Measurements from ENCODE around the gene KIAA0930.
"Not testable (repeated sequence)": the region's sequence is repeated elsewhere in the genome, so short reads cannot be mapped to it uniquely, and the experiment has no call there.

The KIAA0930 gene

GRCh38 chr22:45204241-45204640 is 36.5 kb downstream of the KIAA0930 start:
- in situ Hi-C loops (cut with MboI; ENCODE audit: low sequenced_read_pairs), result no loop called here

- in situ Hi-C loops (cut with MboI; ENCODE audit: low sequenced_read_pairs), result no loop called here
These were observed 37.3 kb downstream of the KIAA0930 start for GRCh38 chr22:45203150-45203951.

GRCh38 chr22:45202333-45203149 is 38.2 kb downstream of the KIAA0930 start:
- in situ Hi-C loops (cut with MboI; ENCODE audit: low sequenced_read_pairs), result no loop called here

- in situ Hi-C loops (cut with MboI; ENCODE audit: low sequenced_read_pairs), result no loop called here
These were observed 38.9 kb downstream of the KIAA0930 start for GRCh38 chr22:45201678-45202332.

GRCh38 chr22:45200860-45201511 is 39.7 kb downstream of the KIAA0930 start:
- in situ Hi-C loops (cut with MboI; ENCODE audit: low sequenced_read_pairs), result no loop called here

GRCh38 chr22:45200230-45200629 is 40.5 kb downstream of the KIAA0930 start:
- in situ Hi-C loops (cut with MboI; ENCODE audit: low sequenced_read_pairs), result no loop called here

- in situ Hi-C loops (cut with MboI; ENCODE audit: low sequenced_read_pairs), result no loop called here
These were observed 41.0 kb downstream of the KIAA0930 start for GRCh38 chr22:45199723-45200122.

- in situ Hi-C loops (cut with MboI; ENCODE audit: low sequenced_read_pairs), result no loop called here
These were observed 42.3 kb downstream of the KIAA0930 start for GRCh38 chr22:45198463-45198795.

- in situ Hi-C loops (cut with MboI; ENCODE audit: low sequenced_read_pairs), result no loop called here
These were observed 42.9 kb downstream of the KIAA0930 start for GRCh38 chr22:45197606-45198462.

GRCh38 chr22:45196926-45197605 is 43.6 kb downstream of the KIAA0930 start:
- in situ Hi-C loops (cut with MboI; ENCODE audit: low sequenced_read_pairs), result no loop called here

GRCh38 chr22:45196308-45196707 is 44.4 kb downstream of the KIAA0930 start:
- in situ Hi-C loops (cut with MboI; ENCODE audit: low sequenced_read_pairs), result no loop called here

GRCh38 chr22:45195616-45196015 is 45.1 kb downstream of the KIAA0930 start:
- in situ Hi-C loops (cut with MboI; ENCODE audit: low sequenced_read_pairs), result no loop called here

- in situ Hi-C loops (cut with MboI; ENCODE audit: low sequenced_read_pairs), result no loop called here
These were observed 46.0 kb downstream of the KIAA0930 start for GRCh38 chr22:45194686-45195085.

- in situ Hi-C loops (cut with MboI; ENCODE audit: low sequenced_read_pairs), result no loop called here
These were observed 48.0 kb downstream of the KIAA0930 start for GRCh38 chr22:45192701-45193187.

GRCh38 chr22:45191746-45192145 is 48.9 kb downstream of the KIAA0930 start:
- in situ Hi-C loops (cut with MboI; ENCODE audit: low sequenced_read_pairs), result not testable (repeated sequence)

- in situ Hi-C loops (cut with MboI; ENCODE audit: low sequenced_read_pairs), result no loop called here
These were observed 50.4 kb downstream of the KIAA0930 start for GRCh38 chr22:45190202-45190872.

- in situ Hi-C loops (cut with MboI; ENCODE audit: low sequenced_read_pairs), result no loop called here
These were observed 51.9 kb downstream of the KIAA0930 start for GRCh38 chr22:45188779-45189178.

GRCh38 chr22:45187891-45188290 is 52.8 kb downstream of the KIAA0930 start:
- in situ Hi-C loops (cut with MboI; ENCODE audit: low sequenced_read_pairs), result no loop called here
